Peyer's patch (tissue), 4 donors: Measurements from ENCODE around the gene SPATA20. TPM values are rescaled to one million over a fixed set of nuclear protein-coding genes. Genes with fewer than 3 reads are reported as not detected.

Source experiments
- DNase-seq, 3 donors: peaks; one replicate each; pipeline ENCODE4 v3.0.0-alpha.2; 2017 to 2019
- H3K27ac ChIP-seq, 4 donors: fragments of 200-600 bp; sonication (generic); one replicate each; pipeline ENCODE4 v1.5.1; 2016 to 2019
- H3K27me3 ChIP-seq, 2 donors: fragments of 200-600 bp; sonication (generic); one replicate each; pipeline ENCODE4 v1.5.1; 2019
- H3K36me3 ChIP-seq, 3 donors: fragments of 200-600 bp; sonication (generic); one replicate each; pipeline ENCODE4 v1.5.1; 2016 to 2019
- H3K4me1 ChIP-seq, 4 donors: fragments of 200-600 bp; sonication (generic); one replicate each; pipeline ENCODE4 v1.5.1; 2016 to 2019
- H3K4me3 ChIP-seq, 4 donors: fragments of 200-600 bp; sonication (generic); 1 replicate in 3 of 4; 2 replicates in 1 of 4; pipeline ENCODE4 v1.5.1; 2016 to 2019; ENCODE audit warnings: mild to moderate bottlenecking in 1 of 4
- H3K9me3 ChIP-seq, 4 donors: fragments of 200-600 bp; sonication (generic); one replicate each; pipeline ENCODE4 v1.5.1; 2016 to 2019; ENCODE audit warnings: mild to moderate bottlenecking in 1 of 4
- POLR2A ChIP-seq, 2 donors: fragments of 450-650 bp; IDR thresholded peaks; one replicate each; pipeline ENCODE4 v1.5.1; 2017; ENCODE audit warnings: antibody characterized with exemption in 2 of 2, mild to moderate bottlenecking in 2 of 2, moderate library complexity in 2 of 2
- total RNA-seq, 4 donors: library from RNA; depleted of rRNA; stranded (reverse); fragments of >200 nt; gene quantifications; one replicate each; pipeline ENCODE4 v1.1.0, GENCODE V29; 2016
- TF ChIP-seq, protein P1 (sequence below), 6 experiments: fragments of 450-650 bp in 4 of 6; fragments of 200-600 bp in 2 of 6; sonication (generic) in 1 of 6; IDR thresholded peaks; one replicate each; pipeline ENCODE4 v1.5.1; 2017 to 2019; ENCODE audit warnings: antibody characterized with exemption in 6 of 6, mild to moderate bottlenecking in 3 of 6, moderate library complexity in 1 of 6

Gene SPATA20
- total RNA-seq, 4 donors from 2014 or later, result 75.1 to 125 (median 110) TPM

- H3K27ac ChIP-seq, result no peak overlapping the region
- H3K9me3 ChIP-seq, result no peaks in the 10 kb centered on the region
- no peaks in the 10 kb centered on the region for H3K36me3 ChIP-seq
- H3K27me3 ChIP-seq, result no peaks in the 10 kb centered on the region
- no peak for DNase-seq
- TF ChIP-seq, protein P1, sequence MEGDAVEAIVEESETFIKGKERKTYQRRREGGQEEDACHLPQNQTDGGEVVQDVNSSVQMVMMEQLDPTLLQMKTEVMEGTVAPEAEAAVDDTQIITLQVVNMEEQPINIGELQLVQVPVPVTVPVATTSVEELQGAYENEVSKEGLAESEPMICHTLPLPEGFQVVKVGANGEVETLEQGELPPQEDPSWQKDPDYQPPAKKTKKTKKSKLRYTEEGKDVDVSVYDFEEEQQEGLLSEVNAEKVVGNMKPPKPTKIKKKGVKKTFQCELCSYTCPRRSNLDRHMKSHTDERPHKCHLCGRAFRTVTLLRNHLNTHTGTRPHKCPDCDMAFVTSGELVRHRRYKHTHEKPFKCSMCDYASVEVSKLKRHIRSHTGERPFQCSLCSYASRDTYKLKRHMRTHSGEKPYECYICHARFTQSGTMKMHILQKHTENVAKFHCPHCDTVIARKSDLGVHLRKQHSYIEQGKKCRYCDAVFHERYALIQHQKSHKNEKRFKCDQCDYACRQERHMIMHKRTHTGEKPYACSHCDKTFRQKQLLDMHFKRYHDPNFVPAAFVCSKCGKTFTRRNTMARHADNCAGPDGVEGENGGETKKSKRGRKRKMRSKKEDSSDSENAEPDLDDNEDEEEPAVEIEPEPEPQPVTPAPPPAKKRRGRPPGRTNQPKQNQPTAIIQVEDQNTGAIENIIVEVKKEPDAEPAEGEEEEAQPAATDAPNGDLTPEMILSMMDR (IDR thresholded peaks at IDR 0.05), result no peak
- no peak for TF ChIP-seq POLR2A (IDR thresholded peaks at IDR 0.05)
- no peak overlapping the region for H3K4me3 ChIP-seq
- no peaks in the 10 kb centered on the region for H3K4me1 ChIP-seq
Observed at GRCh38 chr17:50572541-50572940, 25.6 kb downstream of the SPATA20 start.

- Histone ChIP-seq H3K4me3 (no peak overlapping the region), H3K36me3 (no peaks in the 10 kb centered on the region), H3K4me1 (no peaks in the 10 kb centered on the region), H3K27me3 (no peaks in the 10 kb centered on the region), H3K9me3 (no peaks in the 10 kb centered on the region), H3K27ac (no peak overlapping the region)
- DNase-seq, result no peak
- no peak for TF ChIP-seq POLR2A (IDR thresholded peaks at IDR 0.05)
- TF ChIP-seq, protein P1 (IDR thresholded peaks at IDR 0.05), result no peak
Observed at GRCh38 chr17:50573866-50574611, 27.1 kb downstream of the SPATA20 start.

- TF ChIP-seq, protein P1 (IDR thresholded peaks at IDR 0.05), result peak in 1 of 6 experiments; percentile 9
- TF ChIP-seq POLR2A (IDR thresholded peaks at IDR 0.05), result no peak
- no peak overlapping the region for H3K27ac ChIP-seq
- H3K4me3 ChIP-seq, result no peak overlapping the region
- H3K9me3 ChIP-seq, result no peaks in the 10 kb centered on the region
- H3K36me3 ChIP-seq, result no peaks in the 10 kb centered on the region
- DNase-seq, result no peak
- no peaks in the 10 kb centered on the region for H3K4me1 ChIP-seq
- no peaks in the 10 kb centered on the region for H3K27me3 ChIP-seq
Observed at GRCh38 chr17:50575581-50576210, 28.7 kb downstream of the SPATA20 start.

DNA sequence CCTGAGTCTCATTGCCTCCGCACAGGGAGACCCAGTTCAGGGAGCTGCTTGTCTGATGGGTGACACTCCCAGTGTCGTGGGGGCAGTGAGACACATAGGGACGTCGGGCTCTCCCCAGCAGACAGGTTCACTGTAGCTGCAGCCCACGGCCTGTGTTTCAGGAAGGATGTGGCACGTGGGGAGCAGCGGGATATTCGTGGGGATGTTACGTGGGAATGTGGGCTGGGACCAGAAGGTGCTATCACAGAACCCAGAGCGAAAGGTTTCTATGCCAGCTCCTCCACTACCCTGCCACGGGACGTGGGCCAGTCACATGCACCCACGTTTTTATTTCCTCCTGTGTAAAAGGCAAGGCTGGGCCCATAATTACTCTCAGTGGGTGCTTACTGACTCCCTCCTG, 29.9 kb downstream of the SPATA20 start:
- TF ChIP-seq, protein P1 (IDR thresholded peaks at IDR 0.05), result no peak
- DNase-seq, result no peak
- Histone ChIP-seq H3K4me3 (no peak overlapping the region), H3K27ac (no peak overlapping the region), H3K27me3 (no peaks in the 10 kb centered on the region), H3K36me3 (no peaks in the 10 kb centered on the region), H3K4me1 (no peaks in the 10 kb centered on the region), H3K9me3 (no peaks in the 10 kb centered on the region)

DNA sequence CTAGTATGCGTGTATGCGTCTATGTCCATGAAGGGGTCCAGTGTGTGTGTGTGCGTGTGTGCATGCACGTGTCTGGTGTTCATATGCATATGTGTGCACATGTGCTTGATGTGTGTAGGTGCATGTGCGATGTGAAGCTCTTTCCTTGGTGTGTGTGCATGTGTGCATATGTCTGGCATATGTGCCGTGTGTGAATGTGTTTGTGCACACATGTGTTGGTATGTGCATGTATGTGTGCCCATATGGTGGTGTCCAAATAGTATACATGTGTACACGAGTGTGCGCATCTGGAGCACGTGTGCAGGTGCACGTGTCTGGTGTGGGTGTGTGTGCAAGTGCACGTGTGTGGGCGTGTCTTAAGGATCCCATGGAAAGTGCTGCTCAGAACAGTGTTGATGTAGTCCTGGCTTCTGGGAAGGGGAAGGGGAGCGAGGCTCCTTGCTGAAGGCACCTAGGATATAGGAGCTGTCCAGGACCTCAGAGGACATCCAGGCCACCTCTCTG, 30.5 kb downstream of the SPATA20 start:
- Histone ChIP-seq H3K27ac (no peak overlapping the region), H3K4me1 (no peaks in the 10 kb centered on the region), H3K36me3 (no peaks in the 10 kb centered on the region), H3K9me3 (no peaks in the 10 kb centered on the region), H3K4me3 (no peak overlapping the region), H3K27me3 (no peaks in the 10 kb centered on the region)
- TF ChIP-seq, protein P1 (IDR thresholded peaks at IDR 0.05), result no peak
- no peak for TF ChIP-seq POLR2A (IDR thresholded peaks at IDR 0.05)
- DNase-seq, result no peak
